Fibroblast of mammary gland (primary cell): Measurements from ENCODE around the gene RAI1.

Source experiments
- DNase-seq: peaks from one replicate; pipeline ENCODE4 v3.0.0-alpha.2; 2010; ENCODE audit warnings: low read depth
- H3K4me3 ChIP-seq: 2 replicates; pipeline ENCODE4 v1.5.1; 2011; ENCODE audit warnings: low read depth, mild to moderate bottlenecking, low read length, moderate library complexity; ENCODE audit not compliant: control insufficient read depth
- TF ChIP-seq, protein P1 (sequence below): conservative IDR thresholded peaks from 2 replicates; pipeline ENCODE4 v1.5.1; 2011; ENCODE audit warnings: low read depth, low read length, inconsistent platforms; ENCODE audit not compliant: control insufficient read depth, insufficient read depth

Gene RAI1

GRCh38 chr17:17725011-17725751 lies 43.9 kb downstream of the RAI1 start:
- no peak for DNase-seq
- no peak overlapping the region for H3K4me3 ChIP-seq
- TF ChIP-seq, protein P1, sequence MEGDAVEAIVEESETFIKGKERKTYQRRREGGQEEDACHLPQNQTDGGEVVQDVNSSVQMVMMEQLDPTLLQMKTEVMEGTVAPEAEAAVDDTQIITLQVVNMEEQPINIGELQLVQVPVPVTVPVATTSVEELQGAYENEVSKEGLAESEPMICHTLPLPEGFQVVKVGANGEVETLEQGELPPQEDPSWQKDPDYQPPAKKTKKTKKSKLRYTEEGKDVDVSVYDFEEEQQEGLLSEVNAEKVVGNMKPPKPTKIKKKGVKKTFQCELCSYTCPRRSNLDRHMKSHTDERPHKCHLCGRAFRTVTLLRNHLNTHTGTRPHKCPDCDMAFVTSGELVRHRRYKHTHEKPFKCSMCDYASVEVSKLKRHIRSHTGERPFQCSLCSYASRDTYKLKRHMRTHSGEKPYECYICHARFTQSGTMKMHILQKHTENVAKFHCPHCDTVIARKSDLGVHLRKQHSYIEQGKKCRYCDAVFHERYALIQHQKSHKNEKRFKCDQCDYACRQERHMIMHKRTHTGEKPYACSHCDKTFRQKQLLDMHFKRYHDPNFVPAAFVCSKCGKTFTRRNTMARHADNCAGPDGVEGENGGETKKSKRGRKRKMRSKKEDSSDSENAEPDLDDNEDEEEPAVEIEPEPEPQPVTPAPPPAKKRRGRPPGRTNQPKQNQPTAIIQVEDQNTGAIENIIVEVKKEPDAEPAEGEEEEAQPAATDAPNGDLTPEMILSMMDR, result no peak

- TF ChIP-seq, protein P1, result no peak
- no peak overlapping the region for H3K4me3 ChIP-seq
- no peak for DNase-seq
Measured at GRCh38 chr17:17725752-17726457, 44.6 kb downstream of the RAI1 start.

GRCh38 chr17:17726458-17727060 lies 45.3 kb downstream of the RAI1 start:
- no peak overlapping the region for H3K4me3 ChIP-seq
- no peak for DNase-seq
- TF ChIP-seq, protein P1, result no peak

GRCh38 chr17:17727111-17727659 lies 45.9 kb downstream of the RAI1 start:
- no peak for DNase-seq
- TF ChIP-seq, protein P1, result no peak
- no peak overlapping the region for H3K4me3 ChIP-seq

- TF ChIP-seq, protein P1, result no peak
- no peak overlapping the region for H3K4me3 ChIP-seq
- DNase-seq, result no peak
Measured at GRCh38 chr17:17728146-17728545, 46.9 kb downstream of the RAI1 start.

- H3K4me3 ChIP-seq, result no peak overlapping the region
- no peak for DNase-seq
- TF ChIP-seq, protein P1, result no peak
Measured at GRCh38 chr17:17728550-17729251, 47.4 kb downstream of the RAI1 start.
